ENCODE measurements around the gene APOLD1. TPM values are rescaled to one million over a fixed set of nuclear protein-coding genes. Genes with fewer than 3 reads are reported as not detected.

The APOLD1 gene
- total and polyA plus RNA-seq, 2 of the 4 experiments (the other 2 are of a cell fraction): 2.3 to 4.5 TPM

GRCh38 chr12:12744546-12745305 is 40.7 kb upstream of the APOLD1 start:
- H3K9ac ChIP-seq (ENCODE audit: low read depth, low read length): no peak overlapping the region
- no peak overlapping the region for H4K91ac ChIP-seq (ENCODE audit: insufficient read depth, low read depth, low read length)
- dilution Hi-C loops (cut with HindIII; ENCODE audit: low sequenced_read_pairs, unreplicated experiment): no loop called here
- H3K4me1 ChIP-seq (ENCODE audit: control insufficient read depth, insufficient read depth, low read length): peaks cover 6% of the 10 kb centered on the region; the same call in 1 of the 2 replicates
- no peak overlapping the region for H3K14ac ChIP-seq (replicated peaks; ENCODE audit: low read depth, low read length)
- no peak overlapping the region for H2AK9ac ChIP-seq (replicated peaks; ENCODE audit: low read depth, low read length, poor library complexity)
- intact Hi-C loops (cut with micrococcal nuclease): no loop called here
- no peak overlapping the region for H3K23ac ChIP-seq (ENCODE audit: low read depth, low read length)
- no TSS peak for BruUV-seq (replicated peaks)
- DNase-seq (no peak), ATAC-seq (ENCODE audit: low read depth) (no peak)
- ChIA-PET CTCF (interaction anchor here (1.1 to 1.2 kb wide), 2 partner anchors 8 to 10 kb away, joined by 3 read pairs; no protein-coding TSS in a partner anchor), POLR2A (ENCODE audit: unreplicated experiment) (no interaction called here)
- H3K4ac ChIP-seq (ENCODE audit: low read depth, low read length): no peak overlapping the region
- H2BK20ac ChIP-seq (ENCODE audit: low read depth, low read length): no peak overlapping the region
- no peaks in the 10 kb centered on the region for H3K36me3 ChIP-seq (ENCODE audit: control insufficient read depth, insufficient read depth, low read length)
- H3K27ac ChIP-seq (ENCODE audit: insufficient read depth, low read length): no peak overlapping the region
- TF ChIP-seq CEBPB (IDR thresholded peaks at IDR 0.05; ENCODE audit: low read depth, low read length): no peak
- no peak for TF ChIP-seq MAZ (IDR thresholded peaks at IDR 0.05; ENCODE audit: borderline replicate concordance, low read depth, low read length)
- TF ChIP-seq, protein P1, sequence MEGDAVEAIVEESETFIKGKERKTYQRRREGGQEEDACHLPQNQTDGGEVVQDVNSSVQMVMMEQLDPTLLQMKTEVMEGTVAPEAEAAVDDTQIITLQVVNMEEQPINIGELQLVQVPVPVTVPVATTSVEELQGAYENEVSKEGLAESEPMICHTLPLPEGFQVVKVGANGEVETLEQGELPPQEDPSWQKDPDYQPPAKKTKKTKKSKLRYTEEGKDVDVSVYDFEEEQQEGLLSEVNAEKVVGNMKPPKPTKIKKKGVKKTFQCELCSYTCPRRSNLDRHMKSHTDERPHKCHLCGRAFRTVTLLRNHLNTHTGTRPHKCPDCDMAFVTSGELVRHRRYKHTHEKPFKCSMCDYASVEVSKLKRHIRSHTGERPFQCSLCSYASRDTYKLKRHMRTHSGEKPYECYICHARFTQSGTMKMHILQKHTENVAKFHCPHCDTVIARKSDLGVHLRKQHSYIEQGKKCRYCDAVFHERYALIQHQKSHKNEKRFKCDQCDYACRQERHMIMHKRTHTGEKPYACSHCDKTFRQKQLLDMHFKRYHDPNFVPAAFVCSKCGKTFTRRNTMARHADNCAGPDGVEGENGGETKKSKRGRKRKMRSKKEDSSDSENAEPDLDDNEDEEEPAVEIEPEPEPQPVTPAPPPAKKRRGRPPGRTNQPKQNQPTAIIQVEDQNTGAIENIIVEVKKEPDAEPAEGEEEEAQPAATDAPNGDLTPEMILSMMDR (conservative IDR thresholded peaks at IDR 0.05; ENCODE audit: low read depth, low read length): no peak
- TF ChIP-seq, protein P2, sequence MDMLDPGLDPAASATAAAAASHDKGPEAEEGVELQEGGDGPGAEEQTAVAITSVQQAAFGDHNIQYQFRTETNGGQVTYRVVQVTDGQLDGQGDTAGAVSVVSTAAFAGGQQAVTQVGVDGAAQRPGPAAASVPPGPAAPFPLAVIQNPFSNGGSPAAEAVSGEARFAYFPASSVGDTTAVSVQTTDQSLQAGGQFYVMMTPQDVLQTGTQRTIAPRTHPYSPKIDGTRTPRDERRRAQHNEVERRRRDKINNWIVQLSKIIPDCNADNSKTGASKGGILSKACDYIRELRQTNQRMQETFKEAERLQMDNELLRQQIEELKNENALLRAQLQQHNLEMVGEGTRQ (IDR thresholded peaks at IDR 0.05; ENCODE audit: low read depth, low read length): no peak
- TF ChIP-seq BHLHE40 (IDR thresholded peaks at IDR 0.05; ENCODE audit: low read depth, low read length): no peak
- TF ChIP-seq SMC3 (IDR thresholded peaks at IDR 0.05; ENCODE audit: low read depth, low read length): no peak
- TF ChIP-seq FOS (IDR thresholded peaks at IDR 0.05; ENCODE audit: low read depth, low read length): no peak
- no peak for TF ChIP-seq NFE2L2 (IDR thresholded peaks at IDR 0.05; ENCODE audit: low read depth, low read length)
- TF ChIP-seq RFX5 (IDR thresholded peaks at IDR 0.05; ENCODE audit: low read depth, low read length): no peak
- TF ChIP-seq CHD1 (IDR thresholded peaks at IDR 0.05; ENCODE audit: low read depth, low read length): no peak
- TF ChIP-seq RCOR1 (IDR thresholded peaks at IDR 0.05; ENCODE audit: insufficient replicate concordance, low read length): no peak
- TF ChIP-seq, protein P3, sequence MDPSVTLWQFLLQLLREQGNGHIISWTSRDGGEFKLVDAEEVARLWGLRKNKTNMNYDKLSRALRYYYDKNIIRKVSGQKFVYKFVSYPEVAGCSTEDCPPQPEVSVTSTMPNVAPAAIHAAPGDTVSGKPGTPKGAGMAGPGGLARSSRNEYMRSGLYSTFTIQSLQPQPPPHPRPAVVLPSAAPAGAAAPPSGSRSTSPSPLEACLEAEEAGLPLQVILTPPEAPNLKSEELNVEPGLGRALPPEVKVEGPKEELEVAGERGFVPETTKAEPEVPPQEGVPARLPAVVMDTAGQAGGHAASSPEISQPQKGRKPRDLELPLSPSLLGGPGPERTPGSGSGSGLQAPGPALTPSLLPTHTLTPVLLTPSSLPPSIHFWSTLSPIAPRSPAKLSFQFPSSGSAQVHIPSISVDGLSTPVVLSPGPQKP (IDR thresholded peaks at IDR 0.05; ENCODE audit: borderline replicate concordance, low read depth, low read length): no peak
- TF ChIP-seq MAFK (IDR thresholded peaks at IDR 0.05; ENCODE audit: low read depth, low read length): no peak
- TF ChIP-seq RAD21 (IDR thresholded peaks at IDR 0.05; ENCODE audit: low read length): no peak
- TF ChIP-seq POLR2A (IDR thresholded peaks at IDR 0.05; ENCODE audit: low read depth, low read length): no peak
- no peaks in the 10 kb centered on the region for H3K9me3 ChIP-seq (ENCODE audit: control insufficient read depth, insufficient read depth, low read length)
- in situ Hi-C loops (cut with MboI; ENCODE audit: low sequenced_read_pairs): no loop called here
- no peak overlapping the region for H4K5ac ChIP-seq (ENCODE audit: low read depth, low read length)
- H2BK5ac ChIP-seq (ENCODE audit: low read depth, low read length, poor library complexity, severe bottlenecking): no peak overlapping the region
- no CpG with 5 or more reads among the region's 8 CpGs for WGBS, 2 experiments (ENCODE audit: extremely low coverage in 2 of 2, insufficient read length in 1 of 2)
- no peak overlapping the region for H3K18ac ChIP-seq (ENCODE audit: low read depth, low read length)
- H2BK120ac ChIP-seq (ENCODE audit: low read depth, low read length): no peak overlapping the region
- H2AFZ ChIP-seq (replicated peaks; ENCODE audit: low read length, poor library complexity): no peak overlapping the region
- H4K8ac ChIP-seq (ENCODE audit: low read depth in 2 of 2, low read length in 2 of 2): no peak overlapping the region
- H3K56ac ChIP-seq (ENCODE audit: extremely low read depth, insufficient read depth, low read length): no peak overlapping the region
- no peaks in the 10 kb centered on the region for H3K27me3 ChIP-seq (ENCODE audit: control insufficient read depth, insufficient read depth, low read length)
- no peak overlapping the region for H2BK15ac ChIP-seq (ENCODE audit: low read depth, low read length)
- no peak overlapping the region for H3K4me3 ChIP-seq (ENCODE audit: insufficient read depth, low read depth, low read length)
- H3K9me1 ChIP-seq (ENCODE audit: insufficient read depth, low read length): no peaks in the 10 kb centered on the region; the same call in 1 of the 2 replicates
- H3K4me2 ChIP-seq (ENCODE audit: low read depth, low read length): no peak overlapping the region
- no peaks in the 10 kb centered on the region for H4K20me1 ChIP-seq (ENCODE audit: insufficient read depth, low read length)
- H2AK5ac ChIP-seq (ENCODE audit: low read depth, low read length): no peak overlapping the region
- H3K79me1 ChIP-seq (ENCODE audit: low read depth in 1 of 2, low read length in 2 of 2): peaks cover 24 to 50% of the 10 kb centered on the region in 2 experiments

All from IMR-90 (cell line).